Measurements from ENCODE around the gene MPEG1. TPM values are rescaled to one million over a fixed set of nuclear protein-coding genes. Genes with fewer than 3 reads are reported as not detected.

Gene MPEG1
- total RNA-seq, 2 experiments from 2014 or later: not detected

DNA sequence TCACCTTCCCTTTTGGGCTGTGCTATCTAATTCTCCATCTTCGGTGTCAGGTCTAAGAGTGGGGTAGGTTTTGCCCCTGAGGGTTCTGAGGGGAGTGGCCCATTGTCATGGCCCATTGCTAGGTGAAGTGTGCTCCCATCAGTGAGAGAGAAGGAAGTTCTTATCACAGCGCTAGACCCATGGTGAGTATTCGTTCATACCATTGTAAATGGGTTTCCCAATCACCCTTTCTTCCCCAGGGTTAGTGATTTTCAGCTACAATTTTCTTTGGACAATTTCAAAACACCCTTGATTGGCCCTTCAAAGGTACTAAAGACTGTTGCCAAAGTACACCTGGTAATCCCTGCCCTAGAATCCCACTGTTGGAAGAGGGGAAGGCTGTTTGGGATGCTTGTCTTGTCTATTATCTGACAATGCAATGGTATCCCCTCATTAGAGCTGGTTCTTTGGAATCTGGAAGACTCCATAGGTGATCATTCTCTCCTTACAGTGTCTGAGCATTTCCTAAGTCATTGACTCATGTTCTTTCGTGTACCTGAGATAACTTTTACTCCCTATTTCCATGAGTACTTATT lies 20.2 kb downstream of the MPEG1 start:
- ChIA-PET CTCF (interaction anchor here (1.8 kb wide), 1 partner anchor 21 kb away, joined by 6 read pairs; the partner anchor contains the start of gene DTX4), POLR2A (no interaction called here)

DNA sequence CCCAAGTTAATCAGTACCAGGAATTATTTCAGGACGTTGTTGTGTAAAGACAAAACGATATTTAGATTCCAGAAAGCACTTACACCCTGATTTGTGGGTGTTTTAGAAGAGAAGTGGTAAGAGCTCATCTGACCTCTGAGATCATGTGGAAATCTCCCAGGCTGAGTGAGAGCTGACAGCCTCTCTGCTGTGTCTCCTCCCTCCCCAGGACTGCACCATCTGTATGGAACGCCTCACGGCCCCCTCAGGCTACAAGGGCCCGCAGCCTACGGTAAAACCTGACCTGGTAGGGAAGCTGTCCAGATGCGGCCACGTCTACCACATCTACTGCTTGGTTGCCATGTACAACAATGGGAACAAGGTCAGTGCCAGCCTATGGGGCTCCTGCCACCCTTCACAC lies 20.8 kb downstream of the MPEG1 start:
- POLR2A ChIA-PET: no interaction called here
- CTCF ChIA-PET: no interaction called here

DNA sequence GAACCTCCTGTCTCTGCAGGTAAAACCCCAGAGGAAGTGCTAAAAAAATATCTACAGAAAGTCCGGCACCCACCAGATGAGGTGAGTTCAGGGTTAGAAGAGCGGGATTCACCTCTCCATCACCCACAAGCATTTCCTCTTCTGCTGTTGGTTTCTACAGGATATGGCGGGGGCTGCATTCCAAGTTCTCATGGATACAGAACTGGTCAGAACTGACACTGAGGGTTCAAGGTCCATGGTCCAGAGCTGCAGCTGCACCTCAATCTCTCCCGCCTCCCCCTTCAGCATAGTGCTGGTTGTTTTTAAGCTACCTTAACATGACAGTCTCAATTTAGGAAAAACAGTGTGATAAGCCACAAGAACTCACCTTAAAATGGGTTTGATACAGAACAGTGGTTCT lies 21.6 kb downstream of the MPEG1 start:
- ChIA-PET CTCF (no interaction called here), POLR2A (no interaction called here)

DNA sequence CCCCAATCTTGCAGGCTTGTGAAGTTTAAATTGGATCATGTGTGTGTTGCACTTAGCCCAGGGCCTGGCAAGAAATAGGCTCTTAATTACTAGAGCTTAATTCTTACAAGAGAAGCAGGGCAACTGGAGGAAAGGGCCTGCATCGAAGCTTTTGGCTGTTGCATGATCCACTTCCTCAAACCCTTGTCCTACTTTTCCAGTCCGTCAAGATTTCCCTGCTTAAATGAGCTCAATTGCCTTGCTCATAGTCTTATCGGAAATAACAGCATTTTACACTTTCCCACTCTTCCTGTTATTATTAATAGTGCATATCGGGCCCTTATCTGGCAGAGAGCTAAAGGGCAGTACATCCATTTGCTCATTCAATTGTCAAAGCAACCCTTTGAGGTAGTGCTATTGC lies 22.7 kb downstream of the MPEG1 start:
- CTCF ChIA-PET: no interaction called here
- POLR2A ChIA-PET: no interaction called here

DNA sequence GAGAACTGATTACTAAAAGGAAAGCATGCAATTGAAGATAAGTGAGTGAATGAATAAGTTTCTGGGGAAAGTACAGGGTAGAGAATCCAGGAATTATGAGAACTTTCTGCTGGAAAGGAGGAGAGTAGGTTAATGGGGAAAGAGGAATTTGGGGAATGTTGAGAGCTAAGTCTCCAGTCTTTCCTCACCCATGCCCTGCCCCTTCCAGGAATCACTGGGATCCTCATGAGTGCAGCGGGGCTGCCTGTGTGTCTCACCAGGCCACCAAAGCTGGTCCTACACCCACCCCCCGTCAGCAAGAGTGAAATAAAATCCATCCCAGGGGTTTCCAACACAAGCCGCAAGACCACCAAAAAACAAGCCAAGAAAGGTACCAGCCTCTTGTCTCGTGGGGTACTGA lies 23.8 kb downstream of the MPEG1 start:
- CTCF ChIA-PET: no interaction called here
- POLR2A ChIA-PET: no interaction called here

DNA sequence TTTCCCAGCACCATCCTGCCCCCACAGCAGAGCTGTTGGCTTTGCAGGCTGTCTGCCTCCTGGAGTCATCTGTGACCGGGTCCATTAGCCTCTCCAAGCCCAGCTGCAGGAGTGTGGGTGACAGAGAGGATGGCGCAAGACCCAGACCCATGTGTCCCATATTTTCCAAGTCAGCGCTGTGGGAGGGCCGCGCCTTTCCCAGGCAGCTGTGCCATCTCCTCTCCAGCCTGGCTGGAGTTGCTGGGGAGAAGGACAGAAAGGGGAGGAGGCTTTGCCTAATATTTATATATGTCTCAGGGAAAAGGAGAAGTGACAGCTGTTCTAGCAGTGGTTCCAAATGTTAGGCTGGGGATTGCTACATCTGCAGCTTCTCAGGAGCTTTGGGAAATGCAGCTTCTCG lies 25.1 kb downstream of the MPEG1 start:
- POLR2A ChIA-PET: no interaction called here
- CTCF ChIA-PET: interaction anchor here (9.9 kb wide), 1 partner anchor 14 kb away, joined by 81 read pairs; the partner anchor contains the start of gene DTX4

DNA sequence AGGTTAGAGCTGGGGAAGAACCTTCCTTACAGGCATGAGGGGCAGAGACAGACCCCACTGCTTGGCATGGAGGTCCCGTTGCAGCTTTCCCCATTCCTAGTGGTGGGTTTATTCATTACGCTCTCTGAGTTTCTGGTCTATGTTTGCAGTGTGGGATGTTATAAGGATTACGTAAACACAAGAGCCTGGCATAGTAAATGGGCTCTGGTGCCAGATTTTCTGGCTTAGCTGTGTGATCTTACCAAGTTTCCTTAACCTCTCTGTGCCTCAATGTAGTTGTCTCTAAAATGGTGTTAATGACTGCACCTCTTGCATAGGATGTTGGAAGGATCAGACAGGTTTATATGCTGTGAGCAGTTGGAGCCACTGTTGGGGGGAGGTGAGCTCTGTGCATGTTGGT lies 25.7 kb downstream of the MPEG1 start:
- POLR2A ChIA-PET: no interaction called here
- CTCF ChIA-PET: interaction anchor here (1.3 to 9.9 kb wide), 4 partner anchors 12 to 96 kb away, joined by 3 to 81 read pairs (median 6); partner anchors contain the start of gene DTX4

DNA sequence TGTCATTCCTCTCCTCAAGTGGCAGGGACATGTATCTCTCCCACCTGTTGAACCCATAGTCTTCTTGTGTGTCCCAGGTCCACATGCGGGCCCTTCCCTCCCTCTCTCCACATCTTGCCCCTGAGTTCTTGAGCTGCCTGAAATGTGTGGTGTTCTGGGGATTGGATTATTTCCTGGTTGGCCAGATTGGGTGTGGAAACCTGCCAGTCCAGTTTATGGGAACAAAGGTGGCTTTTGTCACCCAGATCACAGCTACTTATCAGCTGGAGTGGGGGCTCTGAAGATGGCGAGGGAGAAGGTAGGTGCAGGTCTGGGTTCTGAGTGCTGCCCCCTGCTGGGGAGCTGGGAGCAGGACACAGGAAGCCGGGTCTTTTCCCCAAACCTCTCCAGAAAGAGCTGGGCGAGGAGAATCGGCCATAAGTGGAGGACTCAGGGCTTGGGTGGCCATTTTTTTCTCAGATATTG lies 26.6 kb downstream of the MPEG1 start:
- ChIA-PET CTCF (interaction anchor here (0.6 to 9.9 kb wide), 9 partner anchors 9 to 250 kb away, joined by 3 to 81 read pairs (median 3); partner anchors contain the start of genes DTX4 and OR5A1), POLR2A (no interaction called here)

DNA sequence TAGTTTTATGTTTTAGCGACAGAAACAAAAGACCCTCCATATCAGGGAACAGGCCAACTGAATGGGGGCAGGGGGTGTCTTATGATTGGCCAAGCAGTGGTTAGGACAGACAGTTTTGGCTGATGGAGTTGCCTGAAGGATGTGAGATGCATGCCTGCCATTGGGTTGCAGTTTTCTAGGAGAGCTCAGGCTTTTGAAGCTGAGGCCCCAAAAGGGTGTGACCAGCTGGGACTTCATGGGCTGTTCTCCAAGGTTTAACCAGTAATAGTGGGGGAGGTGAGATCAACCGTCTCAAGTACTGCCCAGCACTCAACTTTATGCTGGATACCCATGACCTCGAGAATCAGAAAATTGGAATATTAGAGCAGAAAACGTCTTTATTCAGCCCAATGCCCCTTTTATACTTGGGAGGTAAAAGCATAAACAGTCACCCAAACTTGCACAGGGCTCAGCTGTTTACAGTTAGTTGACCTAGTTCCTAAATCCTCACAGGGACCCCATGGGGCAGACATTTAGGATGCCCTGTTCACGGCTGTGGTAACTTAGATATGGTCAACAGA lies 27.3 kb downstream of the MPEG1 start:
- ChIA-PET CTCF (interaction anchor here (0.6 to 9.9 kb wide), 5 partner anchors 12 to 241 kb away, joined by 3 to 81 read pairs (median 3); partner anchors contain the start of genes DTX4 and OR5A2), POLR2A (no interaction called here)

DNA sequence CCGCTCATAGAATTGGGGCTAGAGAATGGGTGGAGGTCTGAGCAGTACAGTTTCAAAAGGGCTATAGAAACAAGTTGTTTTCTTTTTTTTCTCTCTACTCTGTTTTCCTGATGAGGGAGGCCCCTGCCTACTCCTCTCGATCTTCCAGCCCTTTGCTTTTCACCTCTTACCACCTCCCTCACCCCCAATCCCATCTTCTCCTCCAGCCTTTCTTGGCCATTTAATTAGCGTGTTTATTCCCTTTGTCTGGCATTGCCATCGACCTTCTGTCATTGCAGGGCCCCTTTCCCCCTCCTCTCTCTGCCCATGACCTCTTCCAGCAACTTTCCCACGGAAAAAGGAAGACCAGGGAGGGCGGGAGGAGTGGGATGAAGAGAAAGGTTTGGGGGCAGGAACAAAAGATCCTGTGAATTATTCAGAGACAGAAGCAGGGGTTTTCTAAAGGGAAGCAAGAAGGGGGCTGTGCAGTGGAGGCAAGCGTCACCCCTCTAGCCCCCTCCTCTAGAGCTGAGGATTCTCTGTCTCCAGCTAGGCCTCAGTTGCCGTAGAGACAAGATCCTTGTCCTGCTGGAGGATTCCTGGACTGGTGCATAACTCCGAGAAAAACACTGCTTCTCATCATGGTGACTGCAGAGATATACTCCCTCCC lies 27.9 kb downstream of the MPEG1 start:
- CTCF ChIA-PET: interaction anchor here (0.8 to 9.9 kb wide), 2 partner anchors 11 to 241 kb away, joined by 3 to 81 read pairs; partner anchors contain the start of genes DTX4 and OR5A2
- POLR2A ChIA-PET: no interaction called here

DNA sequence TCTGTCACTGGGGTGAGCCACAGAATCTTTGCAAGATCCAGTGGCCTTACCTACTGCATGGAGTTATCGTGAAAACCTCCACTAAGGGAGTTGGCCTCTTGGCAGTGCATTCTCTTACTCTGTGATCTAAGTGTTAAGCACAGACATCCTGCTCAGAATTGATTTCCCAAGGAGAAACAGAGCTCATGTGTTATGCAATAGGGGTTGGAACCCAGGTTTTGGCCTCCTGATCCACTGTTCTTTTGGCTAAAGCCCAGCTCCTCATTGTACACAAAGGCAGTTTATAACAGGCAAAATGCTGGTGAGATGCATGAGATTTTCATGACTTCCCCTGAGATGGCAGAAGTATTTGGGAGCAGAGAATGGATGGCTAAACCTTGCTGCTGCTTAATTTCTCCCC lies 29.0 kb downstream of the MPEG1 start:
- ChIA-PET POLR2A (no interaction called here), CTCF (interaction anchor here (0.5 to 9.9 kb wide), 2 partner anchors 10 to 346 kb away, joined by 5 to 81 read pairs; partner anchors contain the start of gene DTX4)

DNA sequence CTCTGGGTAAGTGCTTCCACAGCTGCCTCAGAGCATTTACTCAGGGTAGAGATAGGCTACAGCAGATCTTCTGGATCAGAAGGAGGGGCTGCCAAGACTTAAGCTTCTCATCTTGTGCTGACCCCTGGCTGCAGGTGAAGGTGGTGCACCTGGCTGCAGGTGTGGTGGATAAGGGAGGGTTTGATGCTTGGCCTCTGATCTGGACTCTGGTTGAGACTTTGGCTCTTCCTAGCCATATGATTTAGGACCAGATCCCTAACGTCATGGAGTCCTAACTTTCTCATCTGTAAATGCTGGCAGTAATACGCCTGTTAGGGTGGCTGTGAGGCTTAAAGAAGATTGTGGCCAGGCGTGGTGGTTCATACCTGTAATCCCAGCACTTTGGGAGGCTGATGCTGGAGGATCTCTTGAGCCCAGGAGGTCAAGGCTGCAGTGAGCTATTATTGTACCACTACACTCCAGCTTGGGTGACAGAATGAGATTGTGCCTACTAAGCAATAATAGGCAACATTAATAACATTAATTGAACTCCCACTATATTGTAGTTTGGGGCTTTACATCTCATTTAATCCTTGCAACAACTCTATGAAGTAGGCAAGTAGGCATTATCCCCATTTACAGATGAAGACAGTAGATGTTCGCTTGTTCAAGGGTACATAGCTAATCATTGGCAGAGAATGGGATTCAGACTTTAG lies 30.1 kb downstream of the MPEG1 start:
- CTCF ChIA-PET: interaction anchor here (9.9 kb wide), 1 partner anchor 9 kb away, joined by 81 read pairs; the partner anchor contains the start of gene DTX4
- POLR2A ChIA-PET: no interaction called here

DNA sequence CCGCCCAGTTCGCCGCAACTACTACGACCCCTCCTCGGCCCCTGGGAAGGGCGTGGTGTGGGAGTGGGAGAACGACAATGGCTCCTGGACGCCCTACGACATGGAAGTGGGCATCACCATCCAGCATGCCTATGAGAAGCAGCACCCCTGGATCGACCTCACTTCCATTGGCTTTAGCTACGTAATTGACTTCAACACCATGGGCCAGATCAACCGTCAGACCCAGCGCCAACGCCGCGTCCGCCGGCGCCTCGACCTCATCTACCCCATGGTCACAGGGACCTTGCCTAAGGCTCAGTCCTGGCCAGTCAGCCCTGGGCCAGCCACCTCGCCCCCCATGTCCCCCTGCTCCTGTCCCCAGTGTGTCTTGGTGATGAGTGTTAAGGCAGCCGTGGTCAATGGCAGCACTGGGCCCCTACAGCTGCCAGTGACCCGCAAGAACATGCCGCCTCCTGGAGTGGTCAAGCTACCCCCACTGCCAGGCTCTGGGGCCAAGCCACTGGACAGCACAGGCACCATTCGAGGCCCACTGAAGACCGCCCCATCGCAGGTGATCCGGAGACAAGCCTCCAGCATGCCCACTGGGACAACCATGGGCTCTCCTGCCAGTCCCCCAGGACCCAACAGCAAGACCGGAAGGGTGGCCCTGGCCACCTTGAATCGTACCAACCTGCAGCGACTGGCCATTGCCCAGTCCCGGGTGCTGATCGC lies 30.8 kb downstream of the MPEG1 start:
- CTCF ChIA-PET: interaction anchor here (9.9 kb wide), 1 partner anchor 9 kb away, joined by 81 read pairs; the partner anchor contains the start of gene DTX4
- POLR2A ChIA-PET: no interaction called here

DNA sequence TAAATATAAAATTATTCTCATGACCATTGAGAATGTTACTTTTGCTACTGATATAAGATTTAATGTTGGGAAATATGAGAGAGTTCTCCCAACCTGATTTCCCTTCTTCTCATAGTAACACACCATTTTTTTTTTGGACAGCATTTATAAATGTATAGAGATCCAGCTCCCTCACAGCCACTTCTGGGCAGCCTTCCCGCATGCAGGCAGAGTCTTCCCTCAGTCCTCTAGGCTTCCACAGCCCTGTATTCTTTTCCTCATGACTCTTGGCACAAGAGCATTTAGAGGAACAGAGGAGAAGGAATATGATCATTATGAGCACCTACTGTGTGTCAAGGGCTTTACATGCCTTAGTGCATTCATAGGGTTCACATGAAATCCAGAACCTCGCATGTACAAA lies 31.8 kb downstream of the MPEG1 start:
- CTCF ChIA-PET: interaction anchor here (1.1 to 9.9 kb wide), 2 partner anchors 8 to 14 kb away, joined by 3 to 81 read pairs; partner anchors contain the start of gene DTX4
- POLR2A ChIA-PET: no interaction called here

DNA sequence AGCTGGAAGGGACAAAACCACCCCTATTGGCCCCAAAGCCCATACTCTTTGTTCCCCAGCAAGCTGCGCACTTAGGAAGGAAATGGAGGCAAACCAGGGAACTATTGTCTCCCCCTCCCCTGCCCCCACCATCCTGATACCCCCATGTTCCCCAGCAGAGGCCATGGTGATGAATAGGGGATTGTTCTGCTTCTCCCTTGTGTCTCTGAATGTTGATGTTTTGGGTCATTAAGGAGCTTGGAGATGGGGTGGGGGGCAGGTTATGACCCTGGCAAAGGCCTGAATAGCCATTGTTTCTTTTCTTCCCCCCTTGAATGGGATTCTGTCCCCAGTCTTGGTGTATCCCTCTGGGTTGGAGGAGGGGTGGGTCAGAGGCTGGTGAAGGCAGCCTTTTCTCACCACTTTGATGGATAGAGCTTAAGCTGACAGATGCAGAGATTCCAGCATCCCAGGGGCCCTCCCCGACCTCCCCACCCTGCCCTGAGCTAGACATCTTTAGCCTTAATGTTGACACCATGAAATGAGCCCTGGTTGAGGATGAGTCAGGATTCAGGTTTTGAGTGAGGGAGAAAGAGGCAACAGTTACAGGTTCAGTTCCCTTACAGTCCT lies 32.5 kb downstream of the MPEG1 start:
- CTCF ChIA-PET: interaction anchor here (0.7 to 9.9 kb wide), 3 partner anchors 7 to 26 kb away, joined by 3 to 81 read pairs (median 3); partner anchors contain the start of gene DTX4
- POLR2A ChIA-PET: no interaction called here

DNA sequence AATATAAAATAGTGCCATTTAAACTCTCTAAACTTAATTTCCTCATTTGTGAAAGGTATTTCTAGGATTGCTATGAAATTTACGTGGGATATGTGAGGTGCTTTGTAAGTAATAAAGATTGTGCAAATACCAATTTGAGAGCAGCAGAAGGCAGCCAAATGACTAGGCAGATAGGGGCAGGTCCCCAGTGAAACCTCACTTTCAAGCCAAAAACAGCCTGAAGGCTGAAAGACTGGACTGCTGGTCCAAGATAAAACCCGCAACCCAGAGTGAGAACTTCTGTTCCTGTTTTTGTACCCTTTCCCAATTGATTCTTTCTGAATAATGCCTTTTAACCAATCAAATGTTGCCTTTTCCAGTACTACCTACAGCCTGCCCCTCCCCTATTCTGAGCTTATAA lies 33.6 kb downstream of the MPEG1 start:
- ChIA-PET CTCF (interaction anchor here (9.9 kb wide), 1 partner anchor 6 kb away, joined by 81 read pairs; the partner anchor contains the start of gene DTX4), POLR2A (no interaction called here)

DNA sequence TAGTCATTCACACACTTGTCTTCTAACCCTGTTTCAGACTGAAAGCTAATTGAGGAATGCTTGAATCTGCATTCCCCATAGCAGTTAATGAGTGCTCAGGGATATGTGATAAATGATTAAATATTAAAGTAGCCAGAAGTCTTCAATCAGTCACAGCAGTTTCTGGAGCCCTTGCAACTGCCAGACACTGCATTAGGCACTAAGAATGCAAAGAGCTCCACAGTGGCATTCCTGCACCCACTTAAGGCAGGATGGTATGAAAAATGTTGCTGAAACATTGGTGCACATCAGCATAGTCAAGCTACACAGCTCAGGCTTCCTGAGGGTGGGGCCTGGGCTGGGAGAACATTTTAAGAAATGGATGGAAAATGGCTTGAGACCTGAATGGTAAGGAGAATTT lies 34.3 kb downstream of the MPEG1 start:
- CTCF ChIA-PET: no interaction called here
- POLR2A ChIA-PET: no interaction called here

DNA sequence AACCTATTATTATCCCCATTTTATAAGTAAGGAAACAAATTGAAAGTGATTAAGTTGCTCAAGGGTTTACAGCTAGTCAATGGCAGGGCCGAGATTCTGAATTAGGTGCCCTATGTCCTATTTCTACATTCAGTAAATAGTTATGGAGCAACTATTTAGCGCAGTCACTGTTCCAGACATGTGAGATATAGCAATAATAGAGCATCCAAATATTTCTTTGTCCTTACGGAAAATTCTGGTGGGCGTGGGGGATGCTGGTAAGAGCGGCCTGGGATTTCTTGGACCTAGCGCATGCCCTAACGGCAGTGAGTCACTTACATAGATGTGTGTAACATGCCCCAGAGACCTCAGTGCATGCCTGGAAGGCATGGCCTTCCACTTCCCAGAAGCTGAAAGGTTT lies 36.4 kb downstream of the MPEG1 start:
- ChIA-PET POLR2A (no interaction called here), CTCF (interaction anchor here (7.9 kb wide), 1 partner anchor 7 kb away, joined by 81 read pairs; no protein-coding TSS in a partner anchor)

DNA sequence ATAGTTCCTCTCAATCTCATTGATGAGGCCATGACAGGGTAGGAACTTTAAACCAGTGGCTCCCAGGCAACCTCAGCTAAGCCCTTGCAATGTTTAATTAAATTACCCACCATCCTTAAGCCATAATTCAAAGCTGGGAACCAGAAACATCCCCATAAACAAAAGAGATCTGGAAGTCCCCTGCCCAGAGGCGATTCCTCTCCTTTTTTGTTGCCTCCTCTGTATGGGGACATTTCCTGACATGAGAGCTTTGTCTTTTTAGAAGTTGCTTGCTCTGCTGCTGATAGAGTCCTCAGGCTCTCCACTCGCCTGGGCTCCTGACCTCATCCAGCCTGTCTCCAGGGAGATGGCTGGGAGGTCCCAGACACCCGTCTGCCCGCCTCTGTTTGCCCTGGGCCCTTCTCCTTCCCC lies 37.6 kb downstream of the MPEG1 start:
- ChIA-PET CTCF (interaction anchor here (1.8 to 7.9 kb wide), 2 partner anchors 9 to 30 kb away, joined by 4 to 81 read pairs; no protein-coding TSS in a partner anchor), POLR2A (no interaction called here)
